Gastroesophageal sphincter (tissue), 4 donors: ENCODE results near the gene STX12. TPM values are rescaled to one million over a fixed set of nuclear protein-coding genes. Genes with fewer than 3 reads are reported as not detected.
"Not testable (repeated sequence)": the region's sequence is repeated elsewhere in the genome, so short reads cannot be mapped to it uniquely, and the experiment has no call there.

Experiments used
- ATAC-seq: fragments of 150-250 bp; one replicate; pipeline ENCODE4 v1.9.1; 2016; ENCODE audit warnings: mild to moderate bottlenecking, moderate library complexity
- H3K27ac ChIP-seq, 4 donors: fragments of 200-600 bp; sonication (generic) in 3 of 4; 1 replicate in 3 of 4; 2 replicates in 1 of 4; pipeline ENCODE4 v1.5.1; 2016 to 2019
- H3K27me3 ChIP-seq: fragments of 200-600 bp; sonication (generic); one replicate; pipeline ENCODE4 v1.5.1; 2019
- H3K36me3 ChIP-seq, 2 donors: fragments of 200-600 bp; sonication (generic); one replicate each; pipeline ENCODE4 v1.5.1; 2019; ENCODE audit warnings: control low read depth in 1 of 2
- H3K4me1 ChIP-seq, 3 donors: fragments of 200-600 bp; sonication (generic); 1 replicate in 2 of 3; 2 replicates in 1 of 3; pipeline ENCODE4 v1.5.1; 2016 to 2019; ENCODE audit warnings: control low read depth in 2 of 3
- H3K4me3 ChIP-seq, 2 donors: fragments of 200-600 bp; sonication (generic); one replicate each; pipeline ENCODE4 v1.5.1; 2019; ENCODE audit warnings: mild to moderate bottlenecking in 1 of 2, moderate library complexity in 1 of 2
- H3K9me3 ChIP-seq, 3 donors: fragments of 200-600 bp; sonication (generic); one replicate each; pipeline ENCODE4 v1.5.1; 2017 to 2019; ENCODE audit warnings: control low read depth in 2 of 3
- CTCF ChIP-seq, 4 experiments: fragments of 200-600 bp in 2 of 4; fragments of 450-650 bp in 2 of 4; sonication (generic) in 1 of 4; IDR thresholded peaks; one replicate each; pipeline ENCODE4 v1.5.1; 2017 to 2019; ENCODE audit warnings: antibody characterized with exemption in 4 of 4, mild to moderate bottlenecking in 2 of 4, moderate library complexity in 2 of 4
- EP300 ChIP-seq: sonication (generic); formaldehyde crosslinking; IDR thresholded peaks from one replicate; pipeline ENCODE4 v1.6.1; 2017; ENCODE audit warnings: antibody characterized with exemption, mild to moderate bottlenecking
- POLR2A ChIP-seq, 2 donors: fragments of 450-650 bp; IDR thresholded peaks; one replicate each; pipeline ENCODE4 v1.6.1; 2017; ENCODE audit warnings: antibody characterized with exemption in 2 of 2, mild to moderate bottlenecking in 2 of 2, moderate library complexity in 1 of 2
- POLR2AphosphoS5 ChIP-seq: sonication (generic); formaldehyde crosslinking; IDR thresholded peaks from one replicate; pipeline ENCODE4 v1.6.1; 2017; ENCODE audit warnings: antibody characterized with exemption
- WGBS, 2 donors: methylation state at CpG; one replicate each; pipeline ENCODE4 v1.1.5; 2018; ENCODE audit warnings: low coverage in 1 of 2; 5-methylcytosine and 5-hydroxymethylcytosine counted together
- total RNA-seq, 4 donors: library from RNA; depleted of rRNA; stranded (reverse); fragments of >200 nt; gene quantifications; one replicate each; pipeline ENCODE4 v1.1.0, GENCODE V29; 2016

The STX12 gene
- total RNA-seq, 4 donors from 2014 or later = 50.6 to 76.9 (median 68.3) TPM

GRCh38 chr1:27868556-27868931 is 95.5 kb downstream of the STX12 start:
- TF ChIP-seq POLR2AphosphoS5 (no peak), EP300 (no peak), POLR2A (IDR thresholded peaks at IDR 0.05) (no peak), CTCF (IDR thresholded peaks at IDR 0.05) (no peak)
- no peak overlapping the region for H3K4me3 ChIP-seq
- no peak overlapping the region for H3K27ac ChIP-seq
- WGBS, 2 donors = 80 to 86% methylated on average over 3 to 4 of the region's 11 CpGs
- ATAC-seq = no peak
- no peaks in the 10 kb centered on the region for H3K36me3 ChIP-seq
- peaks cover 0 to 17% (median 0%) of the 10 kb centered on the region in 3 donors for H3K4me1 ChIP-seq
- H3K9me3 ChIP-seq = no peaks in the 10 kb centered on the region
- peaks cover 14% of the 10 kb centered on the region for H3K27me3 ChIP-seq

- H3K9me3 ChIP-seq = no peaks in the 10 kb centered on the region
- no peaks in the 10 kb centered on the region for H3K36me3 ChIP-seq
- H3K4me3 ChIP-seq = no peak overlapping the region
- H3K4me1 ChIP-seq = peaks cover 0 to 18% (median 0%) of the 10 kb centered on the region in 3 donors
- WGBS, 2 donors = 20 to 73% methylated on average over 1 to 2 of the region's 16 CpGs
- ATAC-seq = peak; percentile 20
- H3K27ac ChIP-seq = peak overlapping the region in 1 of 4 donors; percentile 25
- H3K27me3 ChIP-seq = peaks cover 19% of the 10 kb centered on the region
- TF ChIP-seq CTCF (IDR thresholded peaks at IDR 0.05) = no peak
- TF ChIP-seq POLR2AphosphoS5 = no peak
- TF ChIP-seq EP300 = no peak
- no peak for TF ChIP-seq POLR2A (IDR thresholded peaks at IDR 0.05)
Observed at GRCh38 chr1:27868932-27869718, 96.1 kb downstream of the STX12 start.

GRCh38 chr1:27869719-27870085 is 96.7 kb downstream of the STX12 start:
- peaks cover 0 to 18% (median 0%) of the 10 kb centered on the region in 3 donors for H3K4me1 ChIP-seq
- H3K36me3 ChIP-seq = no peaks in the 10 kb centered on the region
- no CpG with 5 or more reads among the region's 1 CpG for WGBS, 2 donors
- no peak for ATAC-seq
- no peak overlapping the region for H3K27ac ChIP-seq
- no peak overlapping the region for H3K4me3 ChIP-seq
- H3K27me3 ChIP-seq = peaks cover 19% of the 10 kb centered on the region
- H3K9me3 ChIP-seq = no peaks in the 10 kb centered on the region
- TF ChIP-seq POLR2A (IDR thresholded peaks at IDR 0.05) (no peak), EP300 (no peak), POLR2AphosphoS5 (no peak), CTCF (IDR thresholded peaks at IDR 0.05) (no peak)

GRCh38 chr1:27871076-27871475 is 98.1 kb downstream of the STX12 start:
- Histone ChIP-seq H3K27me3 (peaks cover 22% of the 10 kb centered on the region), H3K4me1 (peaks cover 0 to 18% (median 0%) of the 10 kb centered on the region in 3 donors)
- 100% methylated on average over 5 of the region's 7 CpGs; no CpG with 5 or more reads in 1 of the 2 donors for WGBS, 2 donors
- ATAC-seq, H3K9me3 ChIP-seq, H3K4me3 ChIP-seq, H3K27ac ChIP-seq, H3K36me3 ChIP-seq: not testable (repeated sequence)

GRCh38 chr1:27872059-27872801 is 99.2 kb downstream of the STX12 start, which contains the start of gene THEMIS2:
TSS of gene THEMIS2 (plus strand) at chr1:27872544. CDS start at chr1:27872572, 28 bp downstream.
- peaks cover 0 to 18% (median 0%) of the 10 kb centered on the region in 3 donors for H3K4me1 ChIP-seq
- peaks cover 29% of the 10 kb centered on the region for H3K27me3 ChIP-seq
- TF ChIP-seq POLR2AphosphoS5 (no peak), EP300 (no peak), POLR2A (IDR thresholded peaks at IDR 0.05) (peak; percentile 35 to 58)
- 30 to 70% methylated on average over 2 to 4 of the region's 53 CpGs for WGBS, 2 donors
- H3K27ac ChIP-seq = peak within 1 kb of the TSS in 3 of 4 donors; percentile 45 to 78 (median 58)
- no peaks in the 10 kb centered on the region for H3K9me3 ChIP-seq
- ATAC-seq = peak; percentile 76
- H3K36me3 ChIP-seq = no peaks in the 10 kb centered on the region
- H3K4me3 ChIP-seq = peak within 1 kb of the TSS; percentile 53 to 64
